Activated T-cell treated with anti-CD3 and anti-CD28 coated beads for 4 hours (primary cell): ENCODE results near the gene XYLT1.
"Not testable (repeated sequence)": the region's sequence is repeated elsewhere in the genome, so short reads cannot be mapped to it uniquely, and the experiment has no call there.

Experiments used
- DNase-seq: peaks from one replicate; pipeline ENCODE4 v3.0.0-alpha.2; 2020

XYLT1 gene

GRCh38 chr16:17470908-17471718 is at the start of gene XYLT1:
Gene XYLT1, minus strand, starts transcription at chr16:17470960. Its CDS starts 164 bp downstream, at chr16:17470796.
- DNase-seq, result peak; percentile 55

- DNase-seq, result no peak
Observed at GRCh38 chr16:17520111-17520510, 49.4 kb upstream of the XYLT1 start.

- no peak for DNase-seq
Observed at GRCh38 chr16:17519101-17519955, 48.6 kb upstream of the XYLT1 start.

DNA sequence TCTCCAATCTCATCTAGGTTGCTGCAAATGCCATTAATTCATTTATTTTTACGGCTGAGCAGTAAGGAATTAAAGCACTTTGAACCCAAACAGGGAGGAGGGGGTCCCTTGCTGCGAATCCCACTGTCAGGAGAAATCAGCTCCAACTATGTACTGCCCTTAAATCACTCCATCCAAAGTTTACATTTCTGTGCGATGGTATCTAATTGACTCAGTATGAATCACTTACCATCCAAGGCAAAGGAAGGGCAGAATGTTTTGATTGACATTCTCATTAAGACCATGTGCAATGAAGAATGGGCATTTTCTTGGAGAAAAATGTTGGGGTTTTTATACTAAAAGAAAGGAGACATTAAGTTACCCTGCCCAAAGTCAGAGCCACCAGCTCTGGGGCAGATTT is 47.7 kb upstream of the XYLT1 start:
- no peak for DNase-seq

DNA sequence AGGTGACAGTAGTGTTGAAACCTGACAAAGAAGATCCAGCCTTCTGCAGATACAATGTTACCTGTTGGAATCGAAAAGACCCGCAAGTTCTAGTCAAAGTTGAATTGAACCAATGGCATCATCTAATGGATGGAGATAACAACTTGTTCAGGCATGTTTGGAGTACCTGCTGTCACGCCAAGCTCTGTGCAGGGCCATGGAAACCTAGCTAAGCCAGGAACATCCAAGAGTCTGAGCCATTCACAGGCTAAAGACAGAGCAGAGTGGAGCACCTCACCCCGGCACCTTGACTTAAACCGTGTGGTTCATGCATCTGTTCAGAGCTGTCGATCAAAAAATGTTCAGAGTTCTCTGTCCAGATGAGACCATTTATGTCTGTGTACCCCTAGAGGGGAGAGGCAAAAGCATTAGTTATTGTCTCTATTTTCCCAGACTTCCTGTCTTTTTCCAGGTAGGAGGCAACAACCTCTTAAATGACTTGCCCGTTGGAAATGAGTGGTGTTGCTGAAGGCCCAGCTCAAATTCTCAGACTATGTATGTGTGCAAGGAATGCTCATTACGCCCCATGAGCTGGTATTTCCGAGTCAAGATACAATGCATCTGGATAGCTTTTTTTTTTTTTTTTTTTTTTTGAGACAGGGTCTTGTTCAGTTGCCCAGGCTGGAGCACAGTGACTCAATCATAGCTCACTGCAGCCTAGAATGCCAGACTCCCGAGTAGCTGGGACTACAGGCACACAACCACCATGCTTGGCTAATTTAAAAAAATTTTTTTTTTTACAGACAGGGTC is 44.9 kb upstream of the XYLT1 start:
- DNase-seq, result no peak

- no peak for DNase-seq
Observed at GRCh38 chr16:17512636-17513220, 42.0 kb upstream of the XYLT1 start.

DNA sequence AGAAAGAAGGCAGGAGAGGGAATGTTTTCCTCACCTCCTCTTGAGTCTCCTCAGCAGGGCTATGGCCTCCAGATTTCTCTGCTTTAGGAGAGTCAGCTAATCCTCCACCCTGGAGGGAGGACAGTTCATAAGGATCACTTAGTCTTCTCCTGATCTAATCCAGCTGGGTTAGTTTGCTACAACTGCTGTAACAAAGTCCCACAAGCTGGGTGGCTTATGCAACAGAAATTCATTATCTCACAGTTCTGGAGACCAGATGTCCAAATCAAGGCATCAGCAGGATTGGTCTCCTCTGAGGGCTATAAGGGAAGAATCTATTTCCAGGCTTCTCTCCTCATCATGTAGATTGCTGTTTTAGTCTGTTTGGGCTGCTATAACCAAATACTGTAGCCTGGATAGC is 40.6 kb upstream of the XYLT1 start:
- no peak for DNase-seq

- no peak for DNase-seq
Observed at GRCh38 chr16:17510567-17510966, 39.8 kb upstream of the XYLT1 start.

GRCh38 chr16:17509194-17509593 is 38.4 kb upstream of the XYLT1 start:
- no peak for DNase-seq

GRCh38 chr16:17508303-17508702 is 37.5 kb upstream of the XYLT1 start:
- no peak for DNase-seq

- DNase-seq, result not testable (repeated sequence)
Observed at GRCh38 chr16:17507516-17507915, 36.8 kb upstream of the XYLT1 start.

GRCh38 chr16:17505828-17506227 is 35.1 kb upstream of the XYLT1 start:
- DNase-seq, result not testable (repeated sequence)

DNA sequence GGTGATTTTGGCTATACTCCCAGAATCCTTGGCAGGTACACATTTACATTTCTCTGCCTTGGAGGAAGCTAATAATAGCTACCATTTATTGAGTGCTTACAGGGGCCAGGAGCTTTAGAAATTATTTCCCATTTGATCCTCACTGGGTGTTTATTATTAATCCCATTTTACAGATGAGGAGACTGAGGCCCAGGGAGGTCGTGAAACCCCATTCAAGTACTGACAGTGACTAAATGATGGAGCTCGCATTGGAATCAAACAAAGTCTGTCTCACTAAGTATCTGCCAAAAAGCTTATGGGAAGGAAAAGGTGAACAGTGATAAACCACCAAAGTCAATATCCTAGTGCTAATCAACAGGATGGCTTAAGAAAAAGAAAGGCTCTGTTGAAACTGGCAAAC is 33.3 kb upstream of the XYLT1 start:
- DNase-seq, result no peak

DNA sequence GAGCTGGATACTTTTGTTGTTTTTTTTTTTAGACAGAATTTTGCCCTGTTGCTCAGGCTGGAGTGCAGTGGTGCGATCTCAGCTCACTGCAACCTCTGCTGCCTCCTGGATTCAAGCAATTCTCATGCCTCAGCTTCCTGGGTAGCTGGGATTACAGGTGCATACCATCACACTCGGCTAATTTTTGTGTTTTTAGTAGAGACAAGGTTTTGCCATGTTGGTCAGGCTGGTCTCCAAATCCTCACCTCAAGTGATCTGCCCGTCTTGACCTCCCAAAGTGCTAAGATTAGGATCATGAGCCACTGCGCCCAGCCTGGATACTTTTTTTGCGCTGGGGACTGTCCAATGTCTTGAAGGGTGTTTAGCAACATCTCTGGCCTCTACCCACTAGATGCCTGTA is 32.6 kb upstream of the XYLT1 start:
- no peak for DNase-seq

DNA sequence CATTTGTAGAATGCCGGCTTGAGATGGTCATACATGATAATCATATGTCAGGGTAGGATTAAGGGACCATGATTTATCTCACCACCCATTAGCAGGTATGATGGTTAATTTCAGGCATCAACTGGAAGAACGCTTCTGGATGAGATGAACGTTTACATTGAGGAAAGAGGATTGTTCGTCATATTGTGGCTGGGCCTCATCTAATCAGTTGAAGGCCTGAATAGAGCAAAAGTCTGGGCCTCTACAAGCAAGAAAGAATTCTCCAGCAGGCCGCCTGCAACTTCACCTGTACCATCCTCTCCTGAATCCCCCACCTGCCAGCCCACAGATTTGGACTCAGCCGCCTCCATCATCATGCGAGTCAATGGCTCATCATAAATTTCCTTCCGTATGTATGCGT is 30.6 kb upstream of the XYLT1 start:
- DNase-seq, result no peak

DNA sequence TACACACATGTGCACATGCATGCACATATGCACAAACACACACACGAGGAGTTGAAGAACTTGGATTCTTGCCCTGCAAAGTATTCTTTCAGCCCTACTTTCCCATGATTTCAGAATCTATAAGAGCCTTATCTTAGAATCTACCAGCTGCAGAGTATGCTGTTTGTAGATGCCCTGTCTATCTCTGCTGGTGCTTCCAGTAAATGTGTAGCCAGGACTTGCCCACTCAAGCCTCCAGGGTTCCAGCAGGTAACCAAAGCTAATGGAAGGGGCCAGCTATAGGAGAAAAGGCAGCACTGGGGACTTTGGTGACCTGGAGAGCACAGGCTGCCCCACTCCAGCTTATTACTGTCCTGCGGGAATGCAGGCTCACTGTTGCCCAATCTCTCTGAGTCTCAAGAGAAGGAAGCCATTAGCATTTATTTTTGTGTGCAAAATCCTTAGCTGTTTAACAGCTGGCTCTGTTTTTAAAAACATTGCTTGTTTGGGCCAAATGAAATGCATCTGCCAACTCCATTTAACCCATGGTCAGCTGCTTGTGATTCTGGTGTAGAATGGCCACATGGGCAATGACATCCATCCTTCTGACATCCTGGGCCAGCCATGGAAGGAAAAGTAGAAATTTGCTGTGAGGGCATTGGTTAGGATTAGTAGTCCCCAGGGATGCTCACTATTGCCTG is 28.6 kb upstream of the XYLT1 start:
- DNase-seq, result no peak

GRCh38 chr16:17497648-17498047 is 26.9 kb upstream of the XYLT1 start:
- no peak for DNase-seq

- no peak for DNase-seq
Observed at GRCh38 chr16:17496891-17497290, 26.1 kb upstream of the XYLT1 start.

- no peak for DNase-seq
Observed at GRCh38 chr16:17493012-17493411, 22.3 kb upstream of the XYLT1 start.

DNA sequence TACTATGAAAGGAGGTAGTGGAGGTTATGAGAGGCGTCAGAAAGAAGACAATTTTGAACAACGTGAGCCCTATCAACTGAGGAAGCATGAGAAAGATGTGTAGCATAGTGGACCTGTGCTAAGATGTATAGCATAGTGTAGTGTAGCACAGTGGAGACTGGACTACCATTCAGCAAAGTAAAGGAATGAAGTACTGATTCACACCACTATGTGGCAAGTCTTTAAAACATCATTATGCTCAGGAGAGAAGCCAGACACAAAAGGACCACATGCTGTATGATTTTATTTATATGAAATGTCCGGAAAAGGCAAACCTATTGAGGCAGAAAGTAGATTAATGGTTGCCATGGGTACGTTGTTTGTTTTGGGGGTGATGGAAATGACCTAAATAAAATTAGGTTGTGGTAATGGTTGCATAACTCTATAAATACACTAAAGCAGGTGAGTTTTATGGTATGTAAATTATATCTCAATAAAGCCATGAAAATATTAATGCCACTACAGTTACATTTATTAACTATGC is 20.4 kb upstream of the XYLT1 start:
- no peak for DNase-seq

DNA sequence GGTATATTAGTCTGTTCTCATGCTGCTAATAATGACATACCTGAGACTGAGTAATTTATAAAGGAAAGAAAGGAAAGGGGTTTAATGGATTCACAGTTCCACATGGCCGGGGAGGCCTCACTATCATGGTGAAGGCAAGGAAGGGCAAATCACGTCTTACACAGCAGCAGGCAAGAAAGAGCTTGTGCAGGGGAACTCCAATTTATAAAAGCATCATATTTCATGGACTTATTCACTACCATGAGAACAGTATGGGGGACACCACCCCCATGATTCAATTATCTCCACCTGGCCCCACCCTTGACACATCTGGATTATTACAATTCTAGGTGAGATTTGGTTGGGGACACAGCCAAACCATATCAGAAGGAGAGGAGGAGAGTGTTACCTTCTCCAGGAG is 17.7 kb upstream of the XYLT1 start:
- DNase-seq, result no peak

- DNase-seq, result no peak
Observed at GRCh38 chr16:17483351-17483750, 12.6 kb upstream of the XYLT1 start.
